HepG2 (cell line): ENCODE data around the gene HSF4. TPM values are rescaled to one million over a fixed set of nuclear protein-coding genes. Genes with fewer than 3 reads are reported as not detected.

Experiments used
- AKAP8 ChIP-seq: sonication (generic); formaldehyde crosslinking; IDR thresholded peaks from 2 replicates; pipeline ENCODE4 v1.5.1; 2020; ENCODE audit warnings: mild to moderate bottlenecking, missing genetic modification reagents
- ARNTL ChIP-seq: sonication (generic); formaldehyde crosslinking; IDR thresholded peaks from 2 replicates; pipeline ENCODE4 v1.4.0; 2020; ENCODE audit warnings: mild to moderate bottlenecking, missing genetic modification reagents
- EED ChIP-seq: sonication (generic); formaldehyde crosslinking; IDR thresholded peaks from 2 replicates; pipeline ENCODE4 v1.5.0; 2020; ENCODE audit warnings: mild to moderate bottlenecking, missing genetic modification reagents
- ESRRA ChIP-seq: sonication (generic); formaldehyde crosslinking; IDR thresholded peaks from 2 replicates; pipeline ENCODE4 v1.5.1; 2020; ENCODE audit warnings: mild to moderate bottlenecking, low read depth, missing genetic modification reagents
- HMGXB4 ChIP-seq, 2 experiments: sonication (generic) in 1 of 2; formaldehyde crosslinking in 1 of 2; IDR thresholded peaks; 2 replicates each; pipeline versions ENCODE4 v1.4.0 to v1.6.1; 2018 to 2020; ENCODE audit warnings: missing genetic modification reagents in 2 of 2, borderline replicate concordance in 1 of 2, low read depth in 1 of 2, mild to moderate bottlenecking in 1 of 2, missing biosample characterization in 1 of 2
- KLF12 ChIP-seq: sonication (generic); formaldehyde crosslinking; IDR thresholded peaks from 2 replicates; pipeline ENCODE4 v1.4.0; 2020; ENCODE audit warnings: missing genetic modification reagents, borderline replicate concordance
- MAFG ChIP-seq: sonication (generic); formaldehyde crosslinking; IDR thresholded peaks from 2 replicates; pipeline ENCODE4 v1.5.1; 2020; ENCODE audit warnings: mild to moderate bottlenecking, missing genetic modification reagents
- MTERF4 ChIP-seq: sonication (generic); formaldehyde crosslinking; IDR thresholded peaks from 2 replicates; pipeline ENCODE4 v1.8.0; 2023; ENCODE audit warnings: mild to moderate bottlenecking, missing genetic modification reagents
- POLR2AphosphoS2 ChIP-seq: IDR thresholded peaks from 2 replicates; pipeline ENCODE4 v1.6.1; 2011; ENCODE audit warnings: low read depth, low read length, improper control_type of control experiment
- POLR2G ChIP-seq: fragments of 200-400 bp; formaldehyde crosslinking; IDR thresholded peaks from 2 replicates; pipeline ENCODE4 v1.6.1; 2018; ENCODE audit warnings: mild to moderate bottlenecking, low read depth, low read length, moderate library complexity
- REPIN1 ChIP-seq: sonication (generic); formaldehyde crosslinking; IDR thresholded peaks from 2 replicates; pipeline ENCODE4 v1.8.0; 2022; ENCODE audit warnings: missing genetic modification reagents, low read depth, mild to moderate bottlenecking, borderline replicate concordance
- SP5 ChIP-seq: IDR thresholded peaks from 2 replicates; pipeline ENCODE4 v1.6.1; 2016; ENCODE audit warnings: low read depth, borderline replicate concordance
- ZHX1 ChIP-seq: sonication (generic); formaldehyde crosslinking; IDR thresholded peaks from 2 replicates; pipeline ENCODE4 v1.8.1; 2022; ENCODE audit warnings: low read depth, mild to moderate bottlenecking, missing genetic modification reagents
- ZNF143 ChIP-seq: sonication (generic); formaldehyde crosslinking; IDR thresholded peaks from 2 replicates; pipeline ENCODE4 v1.4.0; 2020; ENCODE audit warnings: missing genetic modification reagents
- ZNF430 ChIP-seq: sonication (generic); formaldehyde crosslinking; IDR thresholded peaks from 2 replicates; pipeline ENCODE4 v1.9.0; 2021; ENCODE audit warnings: mild to moderate bottlenecking, missing genetic modification reagents
- ZNF468 ChIP-seq: sonication (generic); formaldehyde crosslinking; IDR thresholded peaks from 2 replicates; pipeline ENCODE4 v1.8.0; 2022; ENCODE audit warnings: mild to moderate bottlenecking, moderate library complexity, missing genetic modification reagents
- polyA plus RNA-seq, 8 experiments: library from polyadenylated mRNA; depleted of rRNA in 3 of 8; stranded (reverse) in 7 of 8; unstranded in 1 of 8; fragments of >200 nt; fragmentation: Illumina TruSeq in 4 of 8; extraction: Trizol in 4 of 8; gene quantifications; 2 replicates each; pipeline versions ENCODE4 v1.2.1 to v1.2.3, GENCODE V29; 2011 to 2016; ENCODE audit warnings: low read depth in 4 of 8, missing spikeins in 1 of 8, mixed read lengths in 1 of 8; ENCODE audit not compliant: insufficient read depth in 1 of 8
- total RNA-seq, 5 experiments: library from RNA; depleted of rRNA; stranded (reverse); fragments of >200 nt; fragmentation: Illumina TruSeq; extraction: Trizol; gene quantifications; 2 replicates each; pipeline ENCODE4 v1.2.3, GENCODE V29; 2016; ENCODE audit warnings: low read depth in 1 of 5
- TF ChIP-seq, protein P1 (sequence below): sonication (generic); formaldehyde crosslinking; IDR thresholded peaks from 2 replicates; pipeline ENCODE4 v1.4.0; 2020; ENCODE audit warnings: mild to moderate bottlenecking, low read depth, missing genetic modification reagents
- TF ChIP-seq, protein P2 (sequence below): sonication (generic); formaldehyde crosslinking; IDR thresholded peaks from 2 replicates; pipeline ENCODE4 v1.9.0; 2021; ENCODE audit warnings: missing genetic modification reagents, mild to moderate bottlenecking, borderline replicate concordance

The HSF4 gene
- total and polyA plus RNA-seq, 2 of the 13 experiments (the other 11 are each of a cell fraction or from before 2014, with no cell fraction given): 3.5 to 16.9 TPM

DNA sequence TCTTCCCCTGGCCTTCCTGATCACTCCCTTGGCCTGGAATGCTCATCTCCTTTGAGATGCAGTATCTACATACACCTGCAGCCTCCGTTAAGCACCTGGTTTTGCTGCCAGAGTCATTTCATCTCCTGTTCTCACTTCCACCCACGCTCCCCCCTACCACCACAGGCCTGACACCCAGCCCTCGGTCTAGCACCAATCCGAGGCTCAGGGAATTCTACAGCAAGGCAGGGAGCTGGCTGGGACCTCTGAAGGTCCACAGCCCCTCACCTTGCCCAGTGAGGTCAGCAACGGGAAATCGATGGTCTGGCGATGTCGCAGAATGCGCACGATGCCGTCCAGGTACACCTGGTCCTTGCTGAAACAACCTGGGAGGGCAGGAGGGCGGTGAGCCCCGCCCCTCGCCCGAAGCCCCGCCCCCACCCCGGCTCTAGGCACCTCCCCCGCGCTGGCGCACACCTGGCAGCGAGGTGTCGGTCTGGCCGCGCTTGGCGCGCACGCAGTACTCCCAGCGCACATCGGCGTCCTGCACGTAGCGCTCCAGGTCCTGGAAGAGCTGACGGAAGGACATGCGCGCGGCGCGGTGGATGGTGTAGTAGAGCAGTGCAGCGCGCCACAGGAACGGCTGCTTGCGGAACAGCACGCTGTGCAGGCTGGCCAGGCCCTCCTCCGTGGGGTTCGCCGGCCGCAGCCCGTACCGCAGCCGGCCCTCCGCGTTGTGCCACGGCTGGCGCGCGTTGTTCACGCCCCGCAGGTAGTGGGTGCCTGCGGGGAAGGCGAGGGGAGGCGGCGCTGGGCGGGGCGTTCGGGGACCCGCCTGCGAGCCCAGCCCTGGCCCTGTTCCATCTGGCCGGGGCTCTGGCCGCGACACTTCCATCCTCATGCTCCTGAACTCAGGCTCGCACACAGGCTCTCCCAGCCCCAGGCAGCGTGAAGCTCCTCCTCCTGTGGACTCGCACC is 13.5 kb downstream of the HSF4 start (continued):
- TF ChIP-seq, protein P1, sequence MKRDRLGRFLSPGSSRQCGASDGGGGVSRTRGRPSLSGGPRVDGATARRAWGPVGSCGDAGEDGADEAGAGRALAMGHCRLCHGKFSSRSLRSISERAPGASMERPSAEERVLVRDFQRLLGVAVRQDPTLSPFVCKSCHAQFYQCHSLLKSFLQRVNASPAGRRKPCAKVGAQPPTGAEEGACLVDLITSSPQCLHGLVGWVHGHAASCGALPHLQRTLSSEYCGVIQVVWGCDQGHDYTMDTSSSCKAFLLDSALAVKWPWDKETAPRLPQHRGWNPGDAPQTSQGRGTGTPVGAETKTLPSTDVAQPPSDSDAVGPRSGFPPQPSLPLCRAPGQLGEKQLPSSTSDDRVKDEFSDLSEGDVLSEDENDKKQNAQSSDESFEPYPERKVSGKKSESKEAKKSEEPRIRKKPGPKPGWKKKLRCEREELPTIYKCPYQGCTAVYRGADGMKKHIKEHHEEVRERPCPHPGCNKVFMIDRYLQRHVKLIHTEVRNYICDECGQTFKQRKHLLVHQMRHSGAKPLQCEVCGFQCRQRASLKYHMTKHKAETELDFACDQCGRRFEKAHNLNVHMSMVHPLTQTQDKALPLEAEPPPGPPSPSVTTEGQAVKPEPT (CRISPR knock-in tag): peak; percentile 63; the same call in 1 of the 2 replicates
- TF ChIP-seq SP5: peak; percentile 41; the same call in 1 of the 2 replicates
- TF ChIP-seq HMGXB4 (CRISPR knock-in tag; IDR thresholded peaks at IDR 0.05; ENCODE audit: borderline replicate concordance in 1 of 2, low read depth in 1 of 2): peak; percentile 59 to 76; a peak in 3 of 4 replicates
- no peak; the same call in 1 of the 2 replicates for TF ChIP-seq ZNF430 (CRISPR knock-in tag)
- TF ChIP-seq MTERF4 (CRISPR knock-in tag): 0 out of 2 replicates have a peak, but pooled peaks have one; percentile 51
- TF ChIP-seq ESRRA (CRISPR knock-in tag): no peak
- TF ChIP-seq AKAP8: peak; percentile 98
- no peak for TF ChIP-seq MAFG
- peak; percentile 46; the same call in 1 of the 2 replicates for TF ChIP-seq REPIN1 (CRISPR knock-in tag)
- TF ChIP-seq EED (CRISPR knock-in tag): peak; percentile 67; the same call in 1 of the 2 replicates
- TF ChIP-seq ZHX1 (CRISPR knock-in tag): peak; percentile 80; the same call in 1 of the 2 replicates
- TF ChIP-seq POLR2AphosphoS2: no peak
- TF ChIP-seq, protein P2, sequence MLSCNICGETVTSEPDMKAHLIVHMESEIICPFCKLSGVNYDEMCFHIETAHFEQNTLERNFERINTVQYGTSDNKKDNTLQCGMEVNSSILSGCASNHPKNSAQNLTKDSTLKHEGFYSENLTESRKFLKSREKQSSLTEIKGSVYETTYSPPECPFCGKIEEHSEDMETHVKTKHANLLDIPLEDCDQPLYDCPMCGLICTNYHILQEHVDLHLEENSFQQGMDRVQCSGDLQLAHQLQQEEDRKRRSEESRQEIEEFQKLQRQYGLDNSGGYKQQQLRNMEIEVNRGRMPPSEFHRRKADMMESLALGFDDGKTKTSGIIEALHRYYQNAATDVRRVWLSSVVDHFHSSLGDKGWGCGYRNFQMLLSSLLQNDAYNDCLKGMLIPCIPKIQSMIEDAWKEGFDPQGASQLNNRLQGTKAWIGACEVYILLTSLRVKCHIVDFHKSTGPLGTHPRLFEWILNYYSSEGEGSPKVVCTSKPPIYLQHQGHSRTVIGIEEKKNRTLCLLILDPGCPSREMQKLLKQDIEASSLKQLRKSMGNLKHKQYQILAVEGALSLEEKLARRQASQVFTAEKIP (CRISPR knock-in tag): no peak
- peak; percentile 59 for TF ChIP-seq POLR2G
- peak; percentile 58; the same call in 1 of the 2 replicates for TF ChIP-seq ARNTL (CRISPR knock-in tag)
- peak; percentile 65 for TF ChIP-seq ZNF143
- TF ChIP-seq ZNF468: 0 out of 2 replicates have a peak, but pooled peaks have one; percentile 74
- TF ChIP-seq KLF12 (CRISPR knock-in tag): no peak
